ENCODE measurements around the gene BEND5. TPM values are rescaled to one million over a fixed set of nuclear protein-coding genes. Genes with fewer than 3 reads are reported as not detected.

The BEND5 gene
- total and polyA plus RNA-seq, 2 donors (not counting 1 experiment from before 2014, with no cell fraction given), result 0.39 TPM; not detected in 1

GRCh38 chr1:48749068-48749467 lies 27.6 kb downstream of the BEND5 start:
- no peak for DNase-seq (ENCODE audit: low read depth in 2 of 2)
- no peak for TF ChIP-seq CTCF (conservative IDR thresholded peaks at IDR 0.05 in 1 of 2, IDR thresholded peaks at IDR 0.05 in 1 of 2; ENCODE audit: low read depth in 1 of 2, low read length in 2 of 2)
- no peak for TF ChIP-seq EZH2 (IDR thresholded peaks at IDR 0.05; ENCODE audit: low read length, missing control alignments)
- H3K27ac ChIP-seq (ENCODE audit: insufficient read depth, low read length), result no peak overlapping the region
- H3K4me1 ChIP-seq (ENCODE audit: control insufficient read depth, extremely low read depth, insufficient read depth, low read length), result no peaks in the 10 kb centered on the region
- H3K9me3 ChIP-seq (ENCODE audit: control insufficient read depth, insufficient read depth, low read depth, low read length), result no peaks in the 10 kb centered on the region
- no peak overlapping the region for H3K4me3 ChIP-seq (replicated peaks in 1 of 4; ENCODE audit: control extremely low read depth in 1 of 4, insufficient read depth in 1 of 4, low read depth in 3 of 4, low read length in 4 of 4)
- H2AFZ ChIP-seq (ENCODE audit: low read length), result no peak overlapping the region
- H4K20me1 ChIP-seq (ENCODE audit: control insufficient read depth, extremely low read depth, insufficient read depth, low read length), result no peaks in the 10 kb centered on the region
- no peaks in the 10 kb centered on the region for H3K36me3 ChIP-seq (ENCODE audit: control insufficient read depth, insufficient read depth, low read length)
- no peak overlapping the region for H3K9ac ChIP-seq (ENCODE audit: insufficient read depth, low read length)
- H3K27me3 ChIP-seq (ENCODE audit: control insufficient read depth, insufficient read depth, low read length), result no peaks in the 10 kb centered on the region
- H3K79me2 ChIP-seq (ENCODE audit: control insufficient read depth, insufficient read depth, low read length), result no peaks in the 10 kb centered on the region
- no peak overlapping the region for H3K4me2 ChIP-seq (ENCODE audit: extremely low read depth, insufficient read depth, low read length)

GRCh38 chr1:48746906-48747305 lies 29.8 kb downstream of the BEND5 start:
- Histone ChIP-seq H3K4me2 (ENCODE audit: extremely low read depth, insufficient read depth, low read length) (no peak overlapping the region), H4K20me1 (ENCODE audit: control insufficient read depth, extremely low read depth, insufficient read depth, low read length) (no peaks in the 10 kb centered on the region), H3K27me3 (ENCODE audit: control insufficient read depth, insufficient read depth, low read length) (no peaks in the 10 kb centered on the region), H3K9me3 (ENCODE audit: control insufficient read depth, insufficient read depth, low read depth, low read length) (no peaks in the 10 kb centered on the region), H3K4me3 (replicated peaks in 1 of 4; ENCODE audit: control extremely low read depth in 1 of 4, insufficient read depth in 1 of 4, low read depth in 3 of 4, low read length in 4 of 4) (no peak overlapping the region), H3K27ac (ENCODE audit: insufficient read depth, low read length) (no peak overlapping the region), H3K36me3 (ENCODE audit: control insufficient read depth, insufficient read depth, low read length) (no peaks in the 10 kb centered on the region), H3K4me1 (ENCODE audit: control insufficient read depth, extremely low read depth, insufficient read depth, low read length) (no peaks in the 10 kb centered on the region), H3K9ac (ENCODE audit: insufficient read depth, low read length) (no peak overlapping the region), H3K79me2 (ENCODE audit: control insufficient read depth, insufficient read depth, low read length) (no peaks in the 10 kb centered on the region), H2AFZ (ENCODE audit: low read length) (no peak overlapping the region)
- no peak for TF ChIP-seq CTCF (conservative IDR thresholded peaks at IDR 0.05 in 1 of 2, IDR thresholded peaks at IDR 0.05 in 1 of 2; ENCODE audit: low read depth in 1 of 2, low read length in 2 of 2)
- TF ChIP-seq EZH2 (IDR thresholded peaks at IDR 0.05; ENCODE audit: low read length, missing control alignments), result no peak
- DNase-seq (ENCODE audit: low read depth in 2 of 2), result no peak

- no peak for DNase-seq (ENCODE audit: low read depth in 2 of 2)
- H3K4me3 ChIP-seq (replicated peaks in 1 of 4; ENCODE audit: control extremely low read depth in 1 of 4, insufficient read depth in 1 of 4, low read depth in 3 of 4, low read length in 4 of 4), result no peak overlapping the region
- H3K4me2 ChIP-seq (ENCODE audit: extremely low read depth, insufficient read depth, low read length), result no peak overlapping the region
- no peaks in the 10 kb centered on the region for H3K79me2 ChIP-seq (ENCODE audit: control insufficient read depth, insufficient read depth, low read length)
- H3K27ac ChIP-seq (ENCODE audit: insufficient read depth, low read length), result no peak overlapping the region
- H3K36me3 ChIP-seq (ENCODE audit: control insufficient read depth, insufficient read depth, low read length), result no peaks in the 10 kb centered on the region
- no peak overlapping the region for H3K9ac ChIP-seq (ENCODE audit: insufficient read depth, low read length)
- TF ChIP-seq EZH2 (IDR thresholded peaks at IDR 0.05; ENCODE audit: low read length, missing control alignments), result no peak
- TF ChIP-seq CTCF (conservative IDR thresholded peaks at IDR 0.05 in 1 of 2, IDR thresholded peaks at IDR 0.05 in 1 of 2; ENCODE audit: low read depth in 1 of 2, low read length in 2 of 2), result no peak
- H3K9me3 ChIP-seq (ENCODE audit: control insufficient read depth, insufficient read depth, low read depth, low read length), result no peaks in the 10 kb centered on the region
- H2AFZ ChIP-seq (ENCODE audit: low read length), result no peak overlapping the region
- no peaks in the 10 kb centered on the region for H3K4me1 ChIP-seq (ENCODE audit: control insufficient read depth, extremely low read depth, insufficient read depth, low read length)
- no peaks in the 10 kb centered on the region for H4K20me1 ChIP-seq (ENCODE audit: control insufficient read depth, extremely low read depth, insufficient read depth, low read length)
- H3K27me3 ChIP-seq (ENCODE audit: control insufficient read depth, insufficient read depth, low read length), result no peaks in the 10 kb centered on the region
Observed at GRCh38 chr1:48744032-48744431, 32.7 kb downstream of the BEND5 start.

Measured in fibroblast of lung (primary cell).